HCT116 (cell line): ENCODE results near the gene TAF1. TPM values are rescaled to one million over a fixed set of nuclear protein-coding genes. Genes with fewer than 3 reads are reported as not detected.
"Not testable (repeated sequence)": the region's sequence is repeated elsewhere in the genome, so short reads cannot be mapped to it uniquely, and the experiment has no call there.

Source experiments
- ATAC-seq: fragments of 200-7000 bp; cut with Tn5 transposase; 2 replicates; pipeline ENCODE4 v1.9.1; 2020; ENCODE audit warnings: mild to moderate bottlenecking, moderate library complexity
- BruUV-seq: library from RNA; stranded (reverse); fragments of 400-500 nt; replicated peaks from 2 replicates; lab custom pipeline; 2021; lab: Mats Ljungman, UMichigan
- CTCF ChIA-PET: fragments of 300-600 bp; sonication (Branson Sonifier 250); formaldehyde crosslinking; loops from one replicate; lab custom pipeline; 2021; ENCODE audit warnings: antibody characterized with exemption; lab: Charles Lee
- POLR2A ChIA-PET: fragments of 300-600, 350-600 bp; sonication (Branson Sonifier 250); formaldehyde crosslinking; loops from one replicate; lab custom pipeline; 2021; ENCODE audit warnings: antibody characterized with exemption; lab: Charles Lee
- RAD21 ChIA-PET, 2 experiments: fragments of 300-600 bp; sonication (Branson Sonifier 250); formaldehyde crosslinking; loops; one replicate each; lab custom pipeline; 2023; ENCODE audit warnings: low total read pairs in 2 of 2; ENCODE audit not compliant: uncharacterized antibody in 2 of 2, unreplicated experiment in 2 of 2, low non-redundant PET in 1 of 2; lab: Charles Lee
- DNase-seq: peaks from one replicate; pipeline ENCODE4 v3.0.0-alpha.2; 2010; ENCODE audit warnings: low read depth, low spot score
- H2AFZ ChIP-seq: fragments of 200-600 bp; shearing (Covaris generic), sonication (generic); 2 replicates; pipeline ENCODE4 v1.6.1; 2017; ENCODE audit warnings: low read depth, mixed run types, mixed read lengths, antibody characterized with exemption, low read length; ENCODE audit not compliant: poor library complexity, severe bottlenecking
- H3K27ac ChIP-seq: 2 replicates; pipeline ENCODE4 v1.5.1; 2012; ENCODE audit warnings: low read depth, low read length
- H3K27me3 ChIP-seq: fragments of 200-600 bp; sonication (generic); 2 replicates; pipeline ENCODE4 v1.6.1; 2016; ENCODE audit warnings: mixed run types, low read length, mixed read lengths; ENCODE audit not compliant: insufficient read depth
- H3K36me3 ChIP-seq, 2 experiments: fragments of 200-500 bp in 1 of 2; fragments of 200-600 bp in 1 of 2; sonication (Bioruptor generic) in 1 of 2; sonication (generic) in 1 of 2; 2 replicates each; pipeline versions ENCODE4 v1.5.1 to v1.6.1; 2014 to 2016; ENCODE audit warnings: low read length in 2 of 2, inconsistent platforms in 1 of 2, mixed read lengths in 1 of 2, mixed run types in 1 of 2; ENCODE audit not compliant: insufficient read depth in 2 of 2, control insufficient read depth in 1 of 2
- H3K4me1 ChIP-seq, 2 experiments: fragments of 200-600 bp in 1 of 2; sonication (generic) in 1 of 2; 2 replicates each; pipeline versions ENCODE4 v1.5.1 to v1.6.1; 2012 to 2017; ENCODE audit warnings: low read length in 2 of 2, inconsistent platforms in 1 of 2, mild to moderate bottlenecking in 1 of 2, mixed read lengths in 1 of 2, mixed run types in 1 of 2, moderate library complexity in 1 of 2; ENCODE audit not compliant: insufficient read depth in 2 of 2, control insufficient read depth in 1 of 2
- H3K4me2 ChIP-seq: fragments of 200-600 bp; sonication (generic); 2 replicates; pipeline ENCODE4 v1.6.1; 2017; ENCODE audit warnings: mixed run types, low read length, mixed read lengths
- H3K4me3 ChIP-seq, 2 experiments: fragments of 200-600 bp in 1 of 2; sonication (generic) in 1 of 2; replicated peaks in 1 of 2; 2 replicates each; pipeline ENCODE4 v1.5.1; 2011 to 2016; ENCODE audit warnings: low read length in 2 of 2, control low read depth in 1 of 2, low read depth in 1 of 2, mild to moderate bottlenecking in 1 of 2, mixed read lengths in 1 of 2, mixed run types in 1 of 2
- H3K79me2 ChIP-seq: fragments of 200-600 bp; sonication (generic); 2 replicates; pipeline ENCODE4 v1.6.1; 2017; ENCODE audit warnings: mild to moderate bottlenecking, mixed run types, low read length, moderate library complexity, mixed read lengths; ENCODE audit not compliant: insufficient read depth
- H3K9ac ChIP-seq: fragments of 200-600 bp; sonication (generic); 2 replicates; pipeline ENCODE4 v1.6.1; 2016; ENCODE audit warnings: low read length, mixed read lengths
- H3K9me2 ChIP-seq: fragments of 200-600 bp; sonication (generic), shearing (Covaris generic); 2 replicates; pipeline ENCODE4 v1.6.1; 2017; ENCODE audit warnings: mixed run types, mild to moderate bottlenecking, moderate library complexity; ENCODE audit not compliant: insufficient read depth
- H3K9me3 ChIP-seq, 2 experiments: fragments of 200-500 bp in 1 of 2; fragments of 200-600 bp in 1 of 2; sonication (Bioruptor generic) in 1 of 2; sonication (generic) in 1 of 2; 2 replicates each; pipeline ENCODE4 v1.6.1; 2014 to 2017; ENCODE audit warnings: low read length in 2 of 2, mixed read lengths in 2 of 2, inconsistent platforms in 1 of 2, low read depth in 1 of 2, mild to moderate bottlenecking in 1 of 2, mixed run types in 1 of 2, moderate library complexity in 1 of 2; ENCODE audit not compliant: control insufficient read depth in 1 of 2, insufficient read depth in 1 of 2
- H4K20me1 ChIP-seq: fragments of 200-600 bp; sonication (generic), shearing (Covaris generic); 2 replicates; pipeline ENCODE4 v1.6.1; 2017; ENCODE audit warnings: mixed run types, mild to moderate bottlenecking, moderate library complexity; ENCODE audit not compliant: insufficient read depth
- CBX3 ChIP-seq: IDR thresholded peaks from 2 replicates; pipeline ENCODE4 v1.6.1; 2012; ENCODE audit warnings: low read depth
- CEBPB ChIP-seq: IDR thresholded peaks from 2 replicates; pipeline ENCODE4 v1.6.1; 2012; ENCODE audit warnings: low read depth
- EGR1 ChIP-seq: IDR thresholded peaks from 2 replicates; pipeline ENCODE4 v1.6.1; 2012; ENCODE audit warnings: low read depth
- FOSL1 ChIP-seq: IDR thresholded peaks from 2 replicates; pipeline ENCODE4 v1.6.1; 2012; ENCODE audit warnings: low read depth
- JUND ChIP-seq: IDR thresholded peaks from 2 replicates; pipeline ENCODE4 v1.6.1; 2012
- MAX ChIP-seq: IDR thresholded peaks from 2 replicates; pipeline ENCODE4 v1.6.1; 2012
- POLR2A ChIP-seq: IDR thresholded peaks from 2 replicates; pipeline ENCODE4 v1.7.0; 2011; ENCODE audit warnings: borderline replicate concordance; ENCODE audit not compliant: insufficient read depth, insufficient read length; ENCODE audit errors: extremely low read depth
- POLR2AphosphoS5 ChIP-seq: IDR thresholded peaks from 2 replicates; pipeline ENCODE4 v1.6.1; 2011; ENCODE audit warnings: mild to moderate bottlenecking, low read depth, low read length, moderate library complexity
- RAD21 ChIP-seq: IDR thresholded peaks from 2 replicates; pipeline ENCODE4 v1.6.1; 2012; ENCODE audit warnings: low read depth, mild to moderate bottlenecking
- REST ChIP-seq: IDR thresholded peaks from 2 replicates; pipeline ENCODE4 v1.6.1; 2012; ENCODE audit warnings: low read depth
- SIN3A ChIP-seq: IDR thresholded peaks from 2 replicates; pipeline ENCODE4 v1.6.1; 2012; ENCODE audit warnings: low read depth
- SP1 ChIP-seq: IDR thresholded peaks from 2 replicates; pipeline ENCODE4 v1.6.1; 2012; ENCODE audit warnings: low read depth
- SRF ChIP-seq: IDR thresholded peaks from 2 replicates; pipeline ENCODE4 v1.6.1; 2012; ENCODE audit warnings: low read depth
- TCF7L2 ChIP-seq: IDR thresholded peaks from 2 replicates; pipeline ENCODE4 v1.7.0; 2011; ENCODE audit warnings: borderline replicate concordance, inconsistent platforms; ENCODE audit not compliant: insufficient read depth, insufficient read length; ENCODE audit errors: extremely low read depth
- YY1 ChIP-seq: IDR thresholded peaks from 2 replicates; pipeline ENCODE4 v1.6.1; 2011; ENCODE audit warnings: low read length, low read depth, moderate library complexity, mild to moderate bottlenecking; ENCODE audit not compliant: insufficient replicate concordance; ENCODE audit errors: extremely low read depth
- ZFX ChIP-seq: fragments of 450-650 bp; IDR thresholded peaks from 2 replicates; pipeline ENCODE4 v1.6.1; 2017
- ZNF274 ChIP-seq: fragments of 200-500 bp; sonication (Bioruptor generic); IDR thresholded peaks from 2 replicates; pipeline ENCODE4 v1.6.1; 2014; ENCODE audit warnings: mild to moderate bottlenecking, low read depth, low read length, inconsistent platforms
- intact Hi-C: fragments of 100-400 bp; cut with micrococcal nuclease; formaldehyde crosslinking; loops from 2 replicates; pipeline ENCODE4 v1.10.0; 2022
- total RNA-seq: library from RNA; stranded (reverse); gene quantifications from one replicate; pipeline ENCODE4 v1.2.1, GENCODE V29; 2021; ENCODE audit not compliant: unreplicated experiment

Gene TAF1
- total RNA-seq, 1 experiment from 2014 or later, result 27.7 TPM

- no peak overlapping the region for H2AFZ ChIP-seq
- POLR2A ChIA-PET, result no interaction called here
- no peaks in the 10 kb centered on the region for H3K9me3 ChIP-seq
- no peaks in the 10 kb centered on the region for H3K9me2 ChIP-seq
- no peaks in the 10 kb centered on the region for H3K36me3 ChIP-seq
- no peaks in the 10 kb centered on the region for H3K79me2 ChIP-seq
- H4K20me1 ChIP-seq, result no peaks in the 10 kb centered on the region
- CTCF ChIA-PET, result no interaction called here
- DNase-seq (no peak), ATAC-seq (no peak)
- intact Hi-C loops, result no loop called here
- no peaks in the 10 kb centered on the region for H3K27me3 ChIP-seq
- H3K27ac ChIP-seq, result no peak overlapping the region
- H3K4me1 ChIP-seq, result no peaks in the 10 kb centered on the region
- H3K4me3 ChIP-seq, result no peak overlapping the region
- RAD21 ChIA-PET, result no interaction called here
- H3K9ac ChIP-seq, result no peak overlapping the region
- no peak overlapping the region for H3K4me2 ChIP-seq
- BruUV-seq, result no TSS peak
- TF ChIP-seq RAD21 (no peak), POLR2AphosphoS5 (no peak), CBX3 (no peak), FOSL1 (no peak), REST (no peak), SP1 (no peak), POLR2A (no peak), SRF (no peak), TCF7L2 (no peak), SIN3A (no peak), MAX (no peak), CEBPB (no peak), ZFX (no peak), EGR1 (no peak), ZNF274 (no peak), YY1 (no peak), JUND (no peak)
Observed at GRCh38 chrX:71450433-71451106, 84.4 kb downstream of the TAF1 start.

GRCh38 chrX:71451518-71451917 lies 85.4 kb downstream of the TAF1 start:
- CTCF ChIA-PET, H3K36me3 ChIP-seq, H3K9me2 ChIP-seq, H3K9ac ChIP-seq, H3K4me1 ChIP-seq, H3K4me2 ChIP-seq, H3K4me3 ChIP-seq, H3K79me2 ChIP-seq, BruUV-seq, ATAC-seq, H3K9me3 ChIP-seq, RAD21 ChIA-PET, H4K20me1 ChIP-seq, intact Hi-C loops, H3K27ac ChIP-seq, DNase-seq, POLR2A ChIA-PET, H3K27me3 ChIP-seq, H2AFZ ChIP-seq: not testable (repeated sequence)
